Colonic mucosa (tissue), 4 donors: ENCODE measurements around the gene ZBTB24. TPM values are rescaled to one million over a fixed set of nuclear protein-coding genes. Genes with fewer than 3 reads are reported as not detected.

Experiments used
- DNase-seq: peaks from one replicate; pipeline ENCODE4 v3.0.0-alpha.2; 2020
- H3K27ac ChIP-seq: fragments of 200-600 bp; one replicate; pipeline ENCODE4 v1.8.0; 2021
- H3K27me3 ChIP-seq: fragments of 200-600 bp; one replicate; pipeline ENCODE4 v1.8.0; 2021
- H3K36me3 ChIP-seq: fragments of 200-600 bp; one replicate; pipeline ENCODE4 v1.8.0; 2021
- H3K4me1 ChIP-seq: fragments of 200-600 bp; one replicate; pipeline ENCODE4 v1.8.0; 2021; ENCODE audit warnings: mild to moderate bottlenecking
- H3K4me3 ChIP-seq: fragments of 200-600 bp; one replicate; pipeline ENCODE4 v1.8.0; 2021
- H3K9ac ChIP-seq, 2 donors: one replicate each; pipeline ENCODE4 v1.7.0; 2013; ENCODE audit warnings: control low read depth in 2 of 2, low read depth in 2 of 2, low read length in 2 of 2
- H3K9me3 ChIP-seq: fragments of 200-600 bp; one replicate; pipeline ENCODE4 v1.8.0; 2021
- CTCF ChIP-seq: fragments of 200-600 bp; IDR thresholded peaks from one replicate; pipeline ENCODE4 v1.8.0; 2022; ENCODE audit warnings: antibody characterized with exemption, mild to moderate bottlenecking
- intact Hi-C: fragments of 100-400 bp; cut with DNase I; formaldehyde crosslinking; loops from one replicate; pipeline ENCODE4 v1.14.1; 2022
- total RNA-seq, 2 donors: library from RNA; stranded (reverse); fragmentation: NEBNext Ultra II Directional in 1 of 2; extraction: Animal tissue kit (Norgen Biotek cat#: 25700) in 1 of 2; gene quantifications; one replicate each; pipeline ENCODE4 v1.2.1, GENCODE V29; 2021
- donor health status: healthy.
- donor health status: DM: no; HTN: no; CAD: no.
- donor health status: DM: no; HTN: no; CAD: no.

Gene ZBTB24
- total RNA-seq, 2 donors from 2014 or later, result 5.4 to 7.6 TPM

GRCh38 chr6:109451376-109451775 lies 31.6 kb downstream of the ZBTB24 start:
- no peak for DNase-seq
- H3K9me3 ChIP-seq, result no peaks in the 10 kb centered on the region
- no peak for TF ChIP-seq CTCF
- H3K36me3 ChIP-seq, result no peaks in the 10 kb centered on the region
- intact Hi-C loops, result no loop called here
- no peak overlapping the region for H3K4me3 ChIP-seq
- H3K27me3 ChIP-seq, result no peaks in the 10 kb centered on the region
- no peak overlapping the region for H3K27ac ChIP-seq
- no peak overlapping the region for H3K9ac ChIP-seq
- H3K4me1 ChIP-seq, result peaks cover 8% of the 10 kb centered on the region

GRCh38 chr6:109450801-109451200 lies 32.2 kb downstream of the ZBTB24 start:
- Histone ChIP-seq H3K27ac (no peak overlapping the region), H3K4me1 (peaks cover 8% of the 10 kb centered on the region), H3K4me3 (no peak overlapping the region), H3K9me3 (no peaks in the 10 kb centered on the region), H3K27me3 (no peaks in the 10 kb centered on the region), H3K36me3 (no peaks in the 10 kb centered on the region), H3K9ac (no peak overlapping the region)
- TF ChIP-seq CTCF, result no peak
- no peak for DNase-seq
- intact Hi-C loops, result no loop called here

GRCh38 chr6:109449795-109450673 lies 33.0 kb downstream of the ZBTB24 start:
- intact Hi-C loops, result loop anchor here (5.0 kb wide), 1 partner anchor 237 kb away; no protein-coding TSS in a partner anchor
- H3K9me3 ChIP-seq, result no peaks in the 10 kb centered on the region
- peaks cover 8% of the 10 kb centered on the region for H3K4me1 ChIP-seq
- TF ChIP-seq CTCF, result no peak
- DNase-seq, result no peak
- no peaks in the 10 kb centered on the region for H3K27me3 ChIP-seq
- no peak overlapping the region for H3K27ac ChIP-seq
- no peak overlapping the region for H3K9ac ChIP-seq
- H3K4me3 ChIP-seq, result no peak overlapping the region
- no peaks in the 10 kb centered on the region for H3K36me3 ChIP-seq

- no peak overlapping the region for H3K4me3 ChIP-seq
- DNase-seq, result no peak
- H3K27me3 ChIP-seq, result no peaks in the 10 kb centered on the region
- intact Hi-C loops, result loop anchor here (5.0 kb wide), 1 partner anchor 238 kb away; no protein-coding TSS in a partner anchor
- no peak overlapping the region for H3K9ac ChIP-seq
- peaks cover 5% of the 10 kb centered on the region for H3K4me1 ChIP-seq
- H3K9me3 ChIP-seq, result no peaks in the 10 kb centered on the region
- H3K27ac ChIP-seq, result no peak overlapping the region
- H3K36me3 ChIP-seq, result peaks cover 1% of the 10 kb centered on the region
- no peak for TF ChIP-seq CTCF
These were observed 33.8 kb downstream of the ZBTB24 start for GRCh38 chr6:109449064-109449794.

GRCh38 chr6:109448615-109449014 lies 34.4 kb downstream of the ZBTB24 start:
- no peak for TF ChIP-seq CTCF
- Histone ChIP-seq H3K4me3 (no peak overlapping the region), H3K9me3 (no peaks in the 10 kb centered on the region), H3K36me3 (peaks cover 4% of the 10 kb centered on the region), H3K4me1 (no peaks in the 10 kb centered on the region), H3K9ac (no peak overlapping the region), H3K27me3 (no peaks in the 10 kb centered on the region), H3K27ac (no peak overlapping the region)
- intact Hi-C loops, result loop anchor here (5.0 kb wide), 1 partner anchor 239 kb away; no protein-coding TSS in a partner anchor
- no peak for DNase-seq
